HG02763 (cell line): Measurements from ENCODE around the gene TMED8.

Experiments
- ATAC-seq: cut with Tn5 transposase; IDR thresholded peaks from one replicate; pipeline ENCODE4 v1.9.1; 2021; ENCODE audit warnings: mild to moderate bottlenecking, moderate library complexity; ENCODE audit not compliant: unreplicated experiment

TMED8 gene

DNA sequence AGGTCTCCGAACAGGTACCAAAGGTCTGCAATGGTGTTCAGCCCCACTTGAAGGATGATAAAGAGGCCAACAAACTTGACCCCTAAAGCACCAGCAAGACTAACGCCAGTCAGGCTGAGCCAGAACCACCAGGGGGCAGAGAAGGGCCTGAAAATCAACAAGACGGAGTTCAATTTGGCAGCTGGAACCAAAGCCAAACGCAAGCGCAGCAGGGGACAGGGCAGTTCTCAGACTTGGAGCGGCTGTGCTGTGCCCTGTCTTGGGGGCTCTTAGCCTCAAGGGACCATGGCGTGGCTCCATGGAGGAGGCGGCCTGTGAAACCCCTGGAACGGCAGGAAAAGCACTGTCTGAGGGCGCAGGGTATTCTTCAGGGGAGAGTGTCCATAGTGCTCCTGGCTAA lies 75.8 kb downstream of the TMED8 start:
- peak; percentile 40 for ATAC-seq

DNA sequence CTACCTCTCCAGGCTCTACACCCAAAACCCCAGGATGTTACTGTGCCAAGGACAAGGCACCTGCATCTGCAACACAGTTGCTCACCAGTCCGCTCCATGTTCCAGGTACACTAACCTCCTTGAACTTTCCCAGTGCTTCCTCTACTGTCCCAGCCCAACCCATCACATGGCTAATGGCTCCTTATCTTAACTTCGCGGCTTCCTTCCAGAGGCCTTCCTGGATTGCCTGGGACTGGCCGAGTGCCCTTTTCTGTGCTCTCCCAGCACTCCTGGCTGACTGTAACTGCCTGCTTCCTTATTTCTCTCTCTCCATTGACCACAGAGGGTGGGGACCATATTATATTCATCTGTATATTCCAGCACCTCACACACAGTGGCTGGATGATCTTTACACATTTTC lies 77.1 kb downstream of the TMED8 start:
- no peak for ATAC-seq

DNA sequence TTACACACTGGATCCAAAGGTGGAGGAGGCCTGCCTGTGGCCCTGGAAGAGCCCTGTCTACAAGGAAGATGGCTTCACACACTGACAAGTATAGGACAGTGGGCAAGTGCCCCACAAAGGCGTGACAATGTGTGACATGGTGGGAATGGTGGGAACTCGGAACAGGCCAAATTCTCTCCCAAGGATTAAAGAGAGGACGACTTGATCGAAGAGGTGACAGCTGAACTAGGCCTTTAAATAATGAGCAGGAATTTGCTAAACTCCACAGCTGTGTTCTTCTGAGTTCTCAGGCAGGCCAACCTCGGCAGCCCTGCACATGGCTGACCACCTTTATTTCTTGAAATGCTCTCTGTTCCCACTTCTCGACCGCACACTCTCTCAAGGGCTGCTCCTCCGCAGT lies 80.0 kb downstream of the TMED8 start:
- ATAC-seq, result no peak

GRCh38 chr14:77296155-77296554 lies 80.7 kb downstream of the TMED8 start:
- ATAC-seq, result no peak

DNA sequence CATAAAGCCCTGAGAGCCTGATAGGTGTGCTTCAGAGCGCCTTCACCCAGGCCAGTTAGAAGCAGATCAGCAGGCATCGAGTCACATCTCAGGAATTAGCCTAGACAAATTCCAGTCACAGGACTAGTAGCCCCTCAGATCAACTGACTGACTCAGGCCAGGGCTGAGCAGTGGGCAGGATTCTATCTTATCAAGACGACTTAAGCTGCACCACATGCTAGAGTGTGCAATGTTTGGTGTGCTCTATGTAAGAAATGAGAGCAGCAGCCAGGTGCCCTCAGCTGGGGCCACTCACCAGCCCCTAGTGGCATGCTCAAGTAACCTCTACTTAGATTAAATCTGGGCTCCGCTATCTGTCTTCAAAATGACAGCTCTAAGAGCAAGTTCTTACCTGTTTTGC lies 86.2 kb downstream of the TMED8 start:
- no peak for ATAC-seq

DNA sequence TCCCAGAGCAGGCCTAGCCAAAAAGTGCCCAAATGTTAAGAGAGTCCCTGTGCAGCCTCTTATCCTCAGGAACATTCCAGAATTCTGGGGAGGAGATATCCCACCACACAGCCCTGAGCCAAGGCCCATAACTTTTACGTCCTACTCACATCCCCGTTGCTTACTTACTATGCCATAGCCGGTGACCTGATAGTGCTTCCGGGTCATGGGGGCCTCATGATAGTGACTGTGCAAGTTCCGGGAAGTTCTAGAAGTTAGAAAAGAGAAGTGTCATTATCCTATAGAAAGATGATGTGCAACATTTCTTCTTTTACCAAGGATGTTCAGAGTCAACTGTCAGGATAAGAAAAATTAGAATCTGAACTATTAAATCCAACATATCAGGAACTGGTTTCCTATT lies 90.3 kb downstream of the TMED8 start:
- no peak for ATAC-seq
